SHP77 treated with DMSO at 0.1 percent for 48 hours (cell line): ENCODE measurements around the gene UBC.
"Not testable (repeated sequence)": the region's sequence is repeated elsewhere in the genome, so short reads cannot be mapped to it uniquely, and the experiment has no call there.

Experiments used
- DNase-seq: peaks from one replicate; lab custom pipeline; 2025; lab: John Stamatoyannopoulos, UW

UBC gene

GRCh38 chr12:124930586-124930985 is 16.1 kb upstream of the UBC start:
- DNase-seq = no peak

GRCh38 chr12:124929649-124930419 is 15.4 kb upstream of the UBC start:
- no peak for DNase-seq

- DNase-seq = no peak
These were observed 14.6 kb upstream of the UBC start for GRCh38 chr12:124928912-124929530.

GRCh38 chr12:124928095-124928911 is 13.9 kb upstream of the UBC start:
- DNase-seq = no peak

- DNase-seq = no peak
These were observed 13.0 kb upstream of the UBC start for GRCh38 chr12:124927201-124928094.

GRCh38 chr12:124925782-124926181 is 11.3 kb upstream of the UBC start:
- DNase-seq = not testable (repeated sequence)

- DNase-seq = no peak
These were observed 10.7 kb upstream of the UBC start for GRCh38 chr12:124925117-124925516.

- DNase-seq = no peak
These were observed 9.7 kb upstream of the UBC start for GRCh38 chr12:124923905-124924734.

GRCh38 chr12:124921200-124922031 is 7.0 kb upstream of the UBC start:
- no peak for DNase-seq

GRCh38 chr12:124920353-124920935 is 6.0 kb upstream of the UBC start:
- no peak for DNase-seq

- no peak for DNase-seq
These were observed 5.3 kb upstream of the UBC start for GRCh38 chr12:124919521-124920352.

- not testable (repeated sequence) for DNase-seq
These were observed 4.2 kb upstream of the UBC start for GRCh38 chr12:124918622-124918988.

- DNase-seq = no peak
These were observed 3.6 kb upstream of the UBC start for GRCh38 chr12:124917841-124918621.

- DNase-seq = no peak
These were observed 2.8 kb upstream of the UBC start for GRCh38 chr12:124917135-124917840.

- no peak for DNase-seq
These were observed 2.1 kb upstream of the UBC start for GRCh38 chr12:124916374-124917134.
